ENCODE data around the gene ZCCHC7. TPM values are rescaled to one million over a fixed set of nuclear protein-coding genes. Genes with fewer than 3 reads are reported as not detected.

Gene ZCCHC7
- total RNA-seq, 1 donor from 2014 or later: 26.9 TPM

GRCh38 chr9:37364751-37365360 lies 244.5 kb downstream of the ZCCHC7 start:
- no peaks in the 10 kb centered on the region for H3K36me3 ChIP-seq (ENCODE audit: control insufficient read depth, insufficient read depth, low read length)
- H3K27me3 ChIP-seq (ENCODE audit: control insufficient read depth, insufficient read depth, low read length): no peaks in the 10 kb centered on the region
- peak; percentile 73 for FAIRE-seq
- no peak overlapping the region for H3K4me3 ChIP-seq (ENCODE audit: low read depth, low read length)
- TF ChIP-seq CTCF (IDR thresholded peaks at IDR 0.05; ENCODE audit: insufficient read depth, low read length, severe bottlenecking): no peak
- peak; percentile 12 for DNase-seq (ENCODE audit: low read depth)

GRCh38 chr9:37369671-37370070 lies 249.3 kb downstream of the ZCCHC7 start:
- H3K36me3 ChIP-seq (ENCODE audit: control insufficient read depth, insufficient read depth, low read length): no peaks in the 10 kb centered on the region
- no peak for FAIRE-seq
- H3K27me3 ChIP-seq (ENCODE audit: control insufficient read depth, insufficient read depth, low read length): no peaks in the 10 kb centered on the region
- no peak overlapping the region for H3K4me3 ChIP-seq (ENCODE audit: low read depth, low read length)
- no peak for TF ChIP-seq CTCF (IDR thresholded peaks at IDR 0.05; ENCODE audit: insufficient read depth, low read length, severe bottlenecking)
- DNase-seq (ENCODE audit: low read depth): no peak

- TF ChIP-seq CTCF (IDR thresholded peaks at IDR 0.05; ENCODE audit: insufficient read depth, low read length, severe bottlenecking): no peak
- Histone ChIP-seq H3K36me3 (ENCODE audit: control insufficient read depth, insufficient read depth, low read length) (no peaks in the 10 kb centered on the region), H3K4me3 (ENCODE audit: low read depth, low read length) (no peak overlapping the region), H3K27me3 (ENCODE audit: control insufficient read depth, insufficient read depth, low read length) (no peaks in the 10 kb centered on the region)
- no peak for DNase-seq (ENCODE audit: low read depth)
- FAIRE-seq: no peak
Observed at GRCh38 chr9:37370282-37370681, 249.9 kb downstream of the ZCCHC7 start.

- no peak for FAIRE-seq
- no peaks in the 10 kb centered on the region for H3K36me3 ChIP-seq (ENCODE audit: control insufficient read depth, insufficient read depth, low read length)
- TF ChIP-seq CTCF (IDR thresholded peaks at IDR 0.05; ENCODE audit: insufficient read depth, low read length, severe bottlenecking): no peak
- H3K27me3 ChIP-seq (ENCODE audit: control insufficient read depth, insufficient read depth, low read length): no peaks in the 10 kb centered on the region
- no peak overlapping the region for H3K4me3 ChIP-seq (ENCODE audit: low read depth, low read length)
- no peak for DNase-seq (ENCODE audit: low read depth)
Observed at GRCh38 chr9:37370968-37371563, 250.7 kb downstream of the ZCCHC7 start.

- Histone ChIP-seq H3K4me3 (ENCODE audit: low read depth, low read length) (no peak overlapping the region), H3K36me3 (ENCODE audit: control insufficient read depth, insufficient read depth, low read length) (no peaks in the 10 kb centered on the region), H3K27me3 (ENCODE audit: control insufficient read depth, insufficient read depth, low read length) (no peaks in the 10 kb centered on the region)
- TF ChIP-seq CTCF (IDR thresholded peaks at IDR 0.05; ENCODE audit: insufficient read depth, low read length, severe bottlenecking): no peak
- DNase-seq (ENCODE audit: low read depth): no peak
- peak; percentile 92 for FAIRE-seq
Observed at GRCh38 chr9:37371565-37372464, 251.4 kb downstream of the ZCCHC7 start.
